ENCODE measurements around the gene PSMD4. TPM values are rescaled to one million over a fixed set of nuclear protein-coding genes. Genes with fewer than 3 reads are reported as not detected.
"Not testable (repeated sequence)": the region's sequence is repeated elsewhere in the genome, so short reads cannot be mapped to it uniquely, and the experiment has no call there.

PSMD4 gene
- 152 and 178 TPM in 2 replicates for total RNA-seq

- peak; percentile 88 for DNase-seq (ENCODE audit: low read depth)
- H3K27me3 ChIP-seq (ENCODE audit: control insufficient read depth, insufficient read depth, low read length), result no peaks in the 10 kb centered on the region
- TF ChIP-seq CTCF (IDR thresholded peaks at IDR 0.05; ENCODE audit: insufficient read depth, low read length, poor library complexity, severe bottlenecking), result no peak
- no peaks in the 10 kb centered on the region for H3K36me3 ChIP-seq (ENCODE audit: control insufficient read depth, insufficient read depth, low read length)
- H3K4me3 ChIP-seq (ENCODE audit: low read depth, low read length), result peak within 1 kb of the TSS; percentile 96
Measured at GRCh38 chr1:151254217-151255213, at the start of gene PSMD4. TSS of gene PSMD4 (plus strand) at chr1:151254734. CDS start at chr1:151254783, 49 bp downstream.

- H3K4me3 ChIP-seq (ENCODE audit: low read depth, low read length); H3K27me3 ChIP-seq (ENCODE audit: control insufficient read depth, insufficient read depth, low read length); H3K36me3 ChIP-seq (ENCODE audit: control insufficient read depth, insufficient read depth, low read length); DNase-seq (ENCODE audit: low read depth): not testable (repeated sequence)
Measured at GRCh38 chr1:151205381-151205965, 49.1 kb upstream of the PSMD4 start.

- no peaks in the 10 kb centered on the region for H3K36me3 ChIP-seq (ENCODE audit: control insufficient read depth, insufficient read depth, low read length)
- H3K27me3 ChIP-seq (ENCODE audit: control insufficient read depth, insufficient read depth, low read length), result no peaks in the 10 kb centered on the region
- no peak for TF ChIP-seq CTCF (IDR thresholded peaks at IDR 0.05; ENCODE audit: insufficient read depth, low read length, poor library complexity, severe bottlenecking)
- H3K4me3 ChIP-seq (ENCODE audit: low read depth, low read length), result no peak overlapping the region
- DNase-seq (ENCODE audit: low read depth), result no peak
Measured at GRCh38 chr1:151210830-151211229, 43.7 kb upstream of the PSMD4 start.

GRCh38 chr1:151211972-151212705 lies 42.4 kb upstream of the PSMD4 start:
- Histone ChIP-seq H3K36me3 (ENCODE audit: control insufficient read depth, insufficient read depth, low read length) (no peaks in the 10 kb centered on the region), H3K4me3 (ENCODE audit: low read depth, low read length) (no peak overlapping the region), H3K27me3 (ENCODE audit: control insufficient read depth, insufficient read depth, low read length) (no peaks in the 10 kb centered on the region)
- no peak for TF ChIP-seq CTCF (IDR thresholded peaks at IDR 0.05; ENCODE audit: insufficient read depth, low read length, poor library complexity, severe bottlenecking)
- DNase-seq (ENCODE audit: low read depth), result no peak

- Histone ChIP-seq H3K4me3 (ENCODE audit: low read depth, low read length) (no peak overlapping the region), H3K36me3 (ENCODE audit: control insufficient read depth, insufficient read depth, low read length) (no peaks in the 10 kb centered on the region), H3K27me3 (ENCODE audit: control insufficient read depth, insufficient read depth, low read length) (no peaks in the 10 kb centered on the region)
- DNase-seq (ENCODE audit: low read depth), result no peak
- no peak for TF ChIP-seq CTCF (IDR thresholded peaks at IDR 0.05; ENCODE audit: insufficient read depth, low read length, poor library complexity, severe bottlenecking)
Measured at GRCh38 chr1:151213560-151213959, 41.0 kb upstream of the PSMD4 start.

- no peak for DNase-seq (ENCODE audit: low read depth)
- TF ChIP-seq CTCF (IDR thresholded peaks at IDR 0.05; ENCODE audit: insufficient read depth, low read length, poor library complexity, severe bottlenecking), result no peak
- Histone ChIP-seq H3K27me3 (ENCODE audit: control insufficient read depth, insufficient read depth, low read length) (no peaks in the 10 kb centered on the region), H3K4me3 (ENCODE audit: low read depth, low read length) (no peak overlapping the region), H3K36me3 (ENCODE audit: control insufficient read depth, insufficient read depth, low read length) (no peaks in the 10 kb centered on the region)
Measured at GRCh38 chr1:151221616-151222015, 32.9 kb upstream of the PSMD4 start.
